Fibroblast of lung (primary cell): ENCODE results near the gene ITM2B.

Source experiments
- EZH2 ChIP-seq: IDR thresholded peaks from 2 replicates; pipeline ENCODE4 v1.5.1; 2012; ENCODE audit warnings: low read length, control low read depth, mild to moderate bottlenecking; ENCODE audit errors: missing control alignments
- TF ChIP-seq, protein P1 (sequence below), 2 donors: IDR thresholded peaks in 1 of 2; conservative IDR thresholded peaks in 1 of 2; 1 replicate in 1 of 2; 2 replicates in 1 of 2; pipeline ENCODE4 v1.5.1; 2011 to 2012; ENCODE audit warnings: low read length in 2 of 2, control low read depth in 1 of 2, inconsistent platforms in 1 of 2, low read depth in 1 of 2, mild to moderate bottlenecking in 1 of 2

DNA sequence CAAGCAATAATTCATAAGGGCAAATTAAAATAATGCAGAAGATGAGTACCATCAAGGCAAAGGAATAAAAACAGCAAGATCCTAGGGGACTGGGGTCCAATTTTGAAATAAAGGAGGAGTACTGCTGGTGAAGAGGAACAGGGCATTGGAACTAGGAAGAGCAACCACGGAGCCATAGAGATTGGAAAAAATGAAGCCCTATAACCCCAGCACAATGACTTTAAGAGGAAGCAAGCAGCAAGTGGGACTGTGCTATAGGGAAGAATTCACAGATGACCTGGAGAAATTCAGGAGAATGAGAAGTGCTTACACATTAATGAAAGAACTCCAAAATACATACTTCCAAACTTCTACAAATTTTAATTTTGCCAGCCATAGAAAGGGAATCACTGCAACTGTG, 44.9 kb upstream of the ITM2B start:
- TF ChIP-seq, protein P1, sequence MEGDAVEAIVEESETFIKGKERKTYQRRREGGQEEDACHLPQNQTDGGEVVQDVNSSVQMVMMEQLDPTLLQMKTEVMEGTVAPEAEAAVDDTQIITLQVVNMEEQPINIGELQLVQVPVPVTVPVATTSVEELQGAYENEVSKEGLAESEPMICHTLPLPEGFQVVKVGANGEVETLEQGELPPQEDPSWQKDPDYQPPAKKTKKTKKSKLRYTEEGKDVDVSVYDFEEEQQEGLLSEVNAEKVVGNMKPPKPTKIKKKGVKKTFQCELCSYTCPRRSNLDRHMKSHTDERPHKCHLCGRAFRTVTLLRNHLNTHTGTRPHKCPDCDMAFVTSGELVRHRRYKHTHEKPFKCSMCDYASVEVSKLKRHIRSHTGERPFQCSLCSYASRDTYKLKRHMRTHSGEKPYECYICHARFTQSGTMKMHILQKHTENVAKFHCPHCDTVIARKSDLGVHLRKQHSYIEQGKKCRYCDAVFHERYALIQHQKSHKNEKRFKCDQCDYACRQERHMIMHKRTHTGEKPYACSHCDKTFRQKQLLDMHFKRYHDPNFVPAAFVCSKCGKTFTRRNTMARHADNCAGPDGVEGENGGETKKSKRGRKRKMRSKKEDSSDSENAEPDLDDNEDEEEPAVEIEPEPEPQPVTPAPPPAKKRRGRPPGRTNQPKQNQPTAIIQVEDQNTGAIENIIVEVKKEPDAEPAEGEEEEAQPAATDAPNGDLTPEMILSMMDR (conservative IDR thresholded peaks at IDR 0.05 in 1 of 2, IDR thresholded peaks at IDR 0.05 in 1 of 2; ENCODE audit: low read depth in 1 of 2, low read length in 2 of 2), result no peak
- TF ChIP-seq EZH2, result no peak
